Ovary (tissue), 3 donors: ENCODE data around the gene ALPI.

Source experiments
- POLR2A ChIP-seq: fragments of 450-650 bp; IDR thresholded peaks from one replicate; pipeline ENCODE4 v1.6.1; 2017; ENCODE audit warnings: antibody characterized with exemption, mild to moderate bottlenecking, moderate library complexity
- TF ChIP-seq, protein P1 (sequence below), 3 donors: fragments of 450-650 bp in 2 of 3; fragments of 200-600 bp in 1 of 3; IDR thresholded peaks; one replicate each; pipeline versions ENCODE4 v1.5.1 to v1.8.0; 2016 to 2022; ENCODE audit warnings: antibody characterized with exemption in 3 of 3, mild to moderate bottlenecking in 1 of 3
- donor health status: DM: no; HTN: no; CAD: no.

GRCh38 chr2:232487385-232488096 lies 31.6 kb downstream of the ALPI start, which contains the start of gene ECEL1:
- TF ChIP-seq, protein P1, sequence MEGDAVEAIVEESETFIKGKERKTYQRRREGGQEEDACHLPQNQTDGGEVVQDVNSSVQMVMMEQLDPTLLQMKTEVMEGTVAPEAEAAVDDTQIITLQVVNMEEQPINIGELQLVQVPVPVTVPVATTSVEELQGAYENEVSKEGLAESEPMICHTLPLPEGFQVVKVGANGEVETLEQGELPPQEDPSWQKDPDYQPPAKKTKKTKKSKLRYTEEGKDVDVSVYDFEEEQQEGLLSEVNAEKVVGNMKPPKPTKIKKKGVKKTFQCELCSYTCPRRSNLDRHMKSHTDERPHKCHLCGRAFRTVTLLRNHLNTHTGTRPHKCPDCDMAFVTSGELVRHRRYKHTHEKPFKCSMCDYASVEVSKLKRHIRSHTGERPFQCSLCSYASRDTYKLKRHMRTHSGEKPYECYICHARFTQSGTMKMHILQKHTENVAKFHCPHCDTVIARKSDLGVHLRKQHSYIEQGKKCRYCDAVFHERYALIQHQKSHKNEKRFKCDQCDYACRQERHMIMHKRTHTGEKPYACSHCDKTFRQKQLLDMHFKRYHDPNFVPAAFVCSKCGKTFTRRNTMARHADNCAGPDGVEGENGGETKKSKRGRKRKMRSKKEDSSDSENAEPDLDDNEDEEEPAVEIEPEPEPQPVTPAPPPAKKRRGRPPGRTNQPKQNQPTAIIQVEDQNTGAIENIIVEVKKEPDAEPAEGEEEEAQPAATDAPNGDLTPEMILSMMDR (IDR thresholded peaks at IDR 0.05): no peak
- TF ChIP-seq POLR2A: peak; percentile 33
